Jurkat, Clone E6-1 (cell line): Measurements from ENCODE around the gene TAGLN3. TPM values are rescaled to one million over a fixed set of nuclear protein-coding genes. Genes with fewer than 3 reads are reported as not detected.

Experiments used
- DNase-seq: peaks from one replicate; pipeline ENCODE4 v3.0.0-alpha.2; 2011; ENCODE audit warnings: low read depth, low spot score
- H3K4me3 ChIP-seq: 2 replicates; pipeline ENCODE4 v1.5.1; 2011; ENCODE audit warnings: mild to moderate bottlenecking, low read length, control low read depth, moderate library complexity
- polyA plus RNA-seq: library from polyadenylated mRNA; unstranded; fragments of >200 nt; gene quantifications from one replicate; pipeline ENCODE4 v1.2.1, GENCODE V29; 2012; ENCODE audit warnings: missing spikeins; ENCODE audit not compliant: insufficient read length, insufficient read depth

TAGLN3 gene
- polyA plus RNA-seq = not detected

GRCh38 chr3:111998636-111999483 is at the start of gene TAGLN3:
TSS of gene TAGLN3 (plus strand) at chr3:111998922. CDS start at chr3:111999423, 501 bp downstream.
- no peak for DNase-seq

GRCh38 chr3:111949712-111950111 is 49.0 kb upstream of the TAGLN3 start:
- no peak overlapping the region for H3K4me3 ChIP-seq
- no peak for DNase-seq

More at GRCh38 chr3:111998636-111999483, at the start of gene TAGLN3:
- H3K4me3 ChIP-seq = no peak within 1 kb of the TSS

- no peak for DNase-seq
- H3K4me3 ChIP-seq = no peak overlapping the region
These were observed 47.7 kb upstream of the TAGLN3 start for GRCh38 chr3:111951032-111951431.

GRCh38 chr3:111952086-111952485 is 46.6 kb upstream of the TAGLN3 start:
- no peak overlapping the region for H3K4me3 ChIP-seq
- no peak for DNase-seq

- H3K4me3 ChIP-seq = no peak overlapping the region
- no peak for DNase-seq
These were observed 45.8 kb upstream of the TAGLN3 start for GRCh38 chr3:111952866-111953450.

- H3K4me3 ChIP-seq = no peak overlapping the region
- no peak for DNase-seq
These were observed 44.3 kb upstream of the TAGLN3 start for GRCh38 chr3:111954228-111954990.

GRCh38 chr3:111955876-111956275 is 42.8 kb upstream of the TAGLN3 start:
- no peak overlapping the region for H3K4me3 ChIP-seq
- DNase-seq = no peak

GRCh38 chr3:111956449-111956848 is 42.3 kb upstream of the TAGLN3 start:
- no peak overlapping the region for H3K4me3 ChIP-seq
- no peak for DNase-seq

GRCh38 chr3:111956995-111957734 is 41.6 kb upstream of the TAGLN3 start:
- no peak overlapping the region for H3K4me3 ChIP-seq
- DNase-seq = no peak

- peak; percentile 11 for DNase-seq
- H3K4me3 ChIP-seq = no peak overlapping the region
These were observed 37.1 kb upstream of the TAGLN3 start for GRCh38 chr3:111961461-111962164.

GRCh38 chr3:111963424-111963823 is 35.3 kb upstream of the TAGLN3 start:
- no peak for DNase-seq
- H3K4me3 ChIP-seq = no peak overlapping the region

- no peak overlapping the region for H3K4me3 ChIP-seq
- DNase-seq = no peak
These were observed 33.2 kb upstream of the TAGLN3 start for GRCh38 chr3:111965484-111965883.

- no peak overlapping the region for H3K4me3 ChIP-seq
These were observed 31.7 kb upstream of the TAGLN3 start for GRCh38 chr3:111967068-111967467.

GRCh38 chr3:111967651-111968274 is 31.0 kb upstream of the TAGLN3 start:
- peak; percentile 73 for DNase-seq

More at GRCh38 chr3:111967068-111967467, 31.7 kb upstream of the TAGLN3 start:
- no peak for DNase-seq

GRCh38 chr3:111968319-111969054 is 30.2 kb upstream of the TAGLN3 start:
- no peak overlapping the region for H3K4me3 ChIP-seq
- DNase-seq = no peak

More at GRCh38 chr3:111967651-111968274, 31.0 kb upstream of the TAGLN3 start:
- no peak overlapping the region for H3K4me3 ChIP-seq

GRCh38 chr3:111970376-111970775 is 28.3 kb upstream of the TAGLN3 start:
- no peak for DNase-seq
- no peak overlapping the region for H3K4me3 ChIP-seq

- no peak overlapping the region for H3K4me3 ChIP-seq
- no peak for DNase-seq
These were observed 27.1 kb upstream of the TAGLN3 start for GRCh38 chr3:111971533-111972130.
